Muscle of leg (tissue), 11 donors: ENCODE measurements around the gene AURKA. TPM values are rescaled to one million over a fixed set of nuclear protein-coding genes. Genes with fewer than 3 reads are reported as not detected.

ENCODE experiments used
- DNase-seq: peaks from one replicate; pipeline ENCODE4 v3.0.0; 2013
- H3K27ac ChIP-seq: one replicate; pipeline ENCODE4 v1.5.1; 2013; ENCODE audit warnings: mild to moderate bottlenecking, low read length, control low read depth
- H3K27me3 ChIP-seq: one replicate; pipeline ENCODE4 v1.6.1; 2013; ENCODE audit warnings: low read length; ENCODE audit not compliant: control insufficient read depth, insufficient read depth
- H3K36me3 ChIP-seq: one replicate; pipeline ENCODE4 v1.6.1; 2013; ENCODE audit warnings: low read length; ENCODE audit not compliant: control insufficient read depth, insufficient read depth
- H3K4me1 ChIP-seq: one replicate; pipeline ENCODE4 v1.6.1; 2013; ENCODE audit warnings: low read length; ENCODE audit not compliant: control insufficient read depth, insufficient read depth
- H3K4me3 ChIP-seq: one replicate; pipeline ENCODE4 v1.5.1; 2013; ENCODE audit warnings: low read length, control low read depth
- H3K9me3 ChIP-seq: replicated peaks from 2 replicates; pipeline ENCODE4 v1.6.1; 2013; ENCODE audit warnings: low read depth, low read length; ENCODE audit not compliant: control insufficient read depth
- WGBS: methylation state at CpG from one replicate; pipeline ENCODE4 v1.1.5; 2013; ENCODE audit warnings: missing lambda C conversion rate; ENCODE audit not compliant: insufficient coverage; 5-methylcytosine and 5-hydroxymethylcytosine counted together
- polyA plus RNA-seq, 8 donors: library from polyadenylated mRNA; unstranded; fragments of 120-200 nt; gene quantifications; one replicate each; pipeline versions ENCODE4 v1.2.1 to v1.2.3, GENCODE V29; 2013; ENCODE audit warnings: inconsistent platforms in 1 of 8, low replicate concordance in 1 of 8; ENCODE audit not compliant: insufficient read length in 8 of 8, insufficient read depth in 1 of 8
- total RNA-seq: library from RNA; stranded (reverse); fragments of 120-200 nt; gene quantifications from one replicate; pipeline ENCODE4 v1.2.4, GENCODE V29; 2013

AURKA gene
- total and polyA plus RNA-seq, 9 donors, result 7.0 to 10.5 (median 9.4) TPM

GRCh38 chr20:56381501-56381900 lies 10.5 kb downstream of the AURKA start:
- H3K4me3 ChIP-seq, result no peak overlapping the region
- H3K27me3 ChIP-seq, result no peaks in the 10 kb centered on the region
- no peak overlapping the region for H3K27ac ChIP-seq
- no peaks in the 10 kb centered on the region for H3K4me1 ChIP-seq
- WGBS, result no CpG with 5 or more reads among the region's 1 CpG
- peaks cover 35% of the 10 kb centered on the region for H3K36me3 ChIP-seq
- DNase-seq, result no peak
- no peaks in the 10 kb centered on the region for H3K9me3 ChIP-seq

DNA sequence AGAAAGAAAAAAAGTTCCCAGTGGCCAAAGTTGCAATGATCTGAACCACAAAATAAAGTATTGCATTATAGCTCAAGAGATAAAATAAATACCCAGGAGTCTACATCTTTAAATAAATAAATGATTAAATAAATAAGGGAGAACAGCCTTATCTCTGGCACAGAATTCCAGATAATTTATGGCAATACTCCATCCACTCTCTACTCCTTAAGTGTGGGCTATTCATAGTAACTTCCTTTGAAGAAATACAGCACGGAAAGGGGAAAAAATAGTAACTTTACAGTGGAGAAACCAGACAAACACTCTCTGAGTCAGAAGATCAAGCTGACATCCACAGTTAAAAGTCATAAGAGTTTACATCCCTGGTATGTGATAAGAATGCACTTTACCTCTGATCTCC lies 11.6 kb downstream of the AURKA start:
- Histone ChIP-seq H3K4me1 (no peaks in the 10 kb centered on the region), H3K36me3 (peaks cover 28% of the 10 kb centered on the region), H3K27me3 (no peaks in the 10 kb centered on the region), H3K9me3 (no peaks in the 10 kb centered on the region), H3K27ac (no peak overlapping the region), H3K4me3 (no peak overlapping the region)
- no CpG with 5 or more reads among the region's 1 CpG for WGBS
- DNase-seq, result no peak

GRCh38 chr20:56378386-56378785 lies 13.6 kb downstream of the AURKA start:
- Histone ChIP-seq H3K4me1 (no peaks in the 10 kb centered on the region), H3K36me3 (peaks cover 18% of the 10 kb centered on the region), H3K4me3 (no peak overlapping the region), H3K27me3 (no peaks in the 10 kb centered on the region), H3K27ac (no peak overlapping the region), H3K9me3 (no peaks in the 10 kb centered on the region)
- no peak for DNase-seq
- no CpG with 5 or more reads among the region's 3 CpGs for WGBS

GRCh38 chr20:56376331-56376730 lies 15.7 kb downstream of the AURKA start:
- no peak overlapping the region for H3K4me3 ChIP-seq
- WGBS, result no CpG with 5 or more reads among the region's 2 CpGs
- H3K4me1 ChIP-seq, result no peaks in the 10 kb centered on the region
- no peaks in the 10 kb centered on the region for H3K9me3 ChIP-seq
- H3K27ac ChIP-seq, result no peak overlapping the region
- no peaks in the 10 kb centered on the region for H3K27me3 ChIP-seq
- no peak for DNase-seq
- peaks cover 21% of the 10 kb centered on the region for H3K36me3 ChIP-seq

DNA sequence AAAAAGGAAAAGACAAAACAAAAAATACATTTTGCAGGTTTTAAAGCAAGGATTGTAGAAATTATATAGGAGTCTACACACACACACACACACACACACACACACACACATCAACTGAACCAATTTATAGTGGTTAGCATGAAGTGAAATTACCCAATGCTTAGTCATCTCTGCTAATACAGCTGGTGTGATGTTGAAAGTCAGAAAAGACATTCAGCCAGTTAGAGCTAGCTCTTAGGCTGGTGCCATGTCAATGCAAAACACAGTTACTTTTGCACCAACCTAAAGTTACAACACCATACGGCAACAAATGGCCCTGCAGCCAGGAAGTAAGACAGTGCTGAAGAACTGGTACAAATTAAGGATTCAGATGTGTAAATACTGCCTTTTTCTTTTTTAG lies 18.1 kb downstream of the AURKA start:
- H3K27ac ChIP-seq, result no peak overlapping the region
- no peak overlapping the region for H3K4me3 ChIP-seq
- WGBS, result no CpG with 5 or more reads among the region's 1 CpG
- H3K9me3 ChIP-seq, result no peaks in the 10 kb centered on the region
- H3K4me1 ChIP-seq, result no peaks in the 10 kb centered on the region
- H3K36me3 ChIP-seq, result peaks cover 36% of the 10 kb centered on the region
- DNase-seq, result no peak
- no peaks in the 10 kb centered on the region for H3K27me3 ChIP-seq

- no peaks in the 10 kb centered on the region for H3K9me3 ChIP-seq
- DNase-seq, result no peak
- H3K4me3 ChIP-seq, result no peak overlapping the region
- no peaks in the 10 kb centered on the region for H3K27me3 ChIP-seq
- WGBS, result 80% methylated on average over 1 of the region's 1 CpG
- peaks cover 2% of the 10 kb centered on the region for H3K4me1 ChIP-seq
- no peak overlapping the region for H3K27ac ChIP-seq
- peaks cover 37% of the 10 kb centered on the region for H3K36me3 ChIP-seq
Measured at GRCh38 chr20:56372850-56373249, 19.2 kb downstream of the AURKA start.

DNA sequence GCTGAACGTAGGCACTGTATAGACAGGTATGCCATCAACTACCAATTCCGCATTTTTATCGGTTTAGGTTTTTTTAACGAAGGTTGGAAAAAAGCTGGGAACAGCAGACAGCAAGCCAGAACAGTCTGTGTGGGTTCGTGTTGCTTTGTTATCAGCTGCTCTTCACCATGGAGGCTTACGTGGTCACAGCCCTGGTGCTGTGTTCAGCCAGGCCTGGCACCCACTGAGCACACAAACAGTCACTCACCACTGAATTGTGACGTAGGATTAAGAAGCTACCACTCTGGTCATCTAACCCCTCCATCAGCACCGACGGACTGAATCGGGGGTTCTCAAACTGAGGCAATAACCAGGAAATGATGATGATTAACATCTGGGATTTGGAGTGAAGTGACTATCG lies 20.0 kb downstream of the AURKA start:
- H3K36me3 ChIP-seq, result peaks cover 35% of the 10 kb centered on the region
- no peak for DNase-seq
- no peak overlapping the region for H3K4me3 ChIP-seq
- no peak overlapping the region for H3K27ac ChIP-seq
- no peaks in the 10 kb centered on the region for H3K27me3 ChIP-seq
- no peaks in the 10 kb centered on the region for H3K9me3 ChIP-seq
- 92% methylated on average over 6 of the region's 11 CpGs for WGBS
- H3K4me1 ChIP-seq, result peaks cover 2% of the 10 kb centered on the region

DNA sequence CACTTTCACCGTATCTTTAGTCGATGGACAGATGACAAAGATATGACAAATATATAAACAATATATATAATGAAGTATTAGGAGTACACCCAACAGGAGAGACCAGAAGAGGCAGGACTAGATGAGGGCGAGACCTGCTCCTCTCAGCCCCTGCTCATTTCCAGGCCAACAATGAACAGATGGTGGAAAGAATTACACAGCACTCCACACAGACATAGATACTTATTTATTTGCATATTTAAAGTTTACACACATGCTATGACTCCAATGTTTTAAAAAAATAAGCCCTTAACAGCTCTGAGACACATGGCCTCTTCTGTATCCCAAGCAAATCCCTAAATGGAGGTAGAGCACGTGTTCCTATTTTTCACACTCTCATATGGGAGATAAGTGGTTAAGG lies 22.8 kb downstream of the AURKA start:
- peaks cover 50% of the 10 kb centered on the region for H3K36me3 ChIP-seq
- no peaks in the 10 kb centered on the region for H3K9me3 ChIP-seq
- H3K4me3 ChIP-seq, result no peak overlapping the region
- no peak for DNase-seq
- peaks cover 2% of the 10 kb centered on the region for H3K4me1 ChIP-seq
- no peaks in the 10 kb centered on the region for H3K27me3 ChIP-seq
- no peak overlapping the region for H3K27ac ChIP-seq
- WGBS, result no CpG with 5 or more reads among the region's 4 CpGs

DNA sequence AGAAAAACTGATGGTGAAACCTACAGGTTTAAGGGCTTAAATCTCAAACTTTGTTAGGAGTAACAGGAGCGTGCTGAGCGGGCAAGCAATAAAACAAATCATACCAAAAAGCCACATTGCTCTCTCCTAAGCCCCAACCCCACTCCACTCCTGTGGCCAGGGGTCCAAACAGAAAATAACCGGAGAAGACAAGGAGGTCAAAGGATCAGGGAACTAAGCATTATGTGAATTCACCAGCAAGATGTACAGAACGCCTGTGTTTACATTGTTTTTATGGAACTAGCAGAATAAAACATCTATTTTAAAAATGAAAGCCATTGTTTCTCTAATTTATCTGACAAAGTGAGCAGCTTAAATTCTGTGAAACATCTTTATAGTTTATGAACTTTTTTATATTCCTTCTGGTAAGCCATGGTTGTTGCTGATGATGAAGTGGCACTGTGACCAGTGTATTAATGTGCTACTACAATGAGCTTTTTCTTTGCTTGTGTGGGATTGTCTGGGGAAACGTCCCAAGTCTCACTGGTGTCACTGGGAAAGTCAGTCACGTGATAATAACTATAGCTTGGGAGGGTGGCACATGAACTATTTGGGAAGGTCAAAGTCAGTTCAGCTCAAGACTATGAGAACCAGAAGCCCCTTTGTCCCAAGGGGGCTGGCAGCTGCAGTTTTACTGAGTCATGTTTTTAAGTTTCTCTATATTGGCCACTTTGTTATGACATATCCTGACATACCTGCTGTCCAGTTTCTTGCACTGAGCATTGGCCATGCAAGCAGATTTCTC lies 23.5 kb downstream of the AURKA start:
- Histone ChIP-seq H3K9me3 (no peaks in the 10 kb centered on the region), H3K4me1 (peaks cover 2% of the 10 kb centered on the region), H3K27ac (peak overlapping the region; percentile 20), H3K4me3 (no peak overlapping the region), H3K27me3 (no peaks in the 10 kb centered on the region), H3K36me3 (peaks cover 47% of the 10 kb centered on the region)
- WGBS, result 56% methylated on average over 2 of the region's 6 CpGs
- no peak for DNase-seq

GRCh38 chr20:56363491-56363890 lies 28.5 kb downstream of the AURKA start:
- WGBS, result 81% methylated on average over 4 of the region's 6 CpGs
- no peak overlapping the region for H3K4me3 ChIP-seq
- H3K27me3 ChIP-seq, result no peaks in the 10 kb centered on the region
- no peak for DNase-seq
- no peaks in the 10 kb centered on the region for H3K9me3 ChIP-seq
- H3K27ac ChIP-seq, result no peak overlapping the region
- peaks cover 19% of the 10 kb centered on the region for H3K4me1 ChIP-seq
- H3K36me3 ChIP-seq, result peaks cover 29% of the 10 kb centered on the region
